ENCODE measurements around the gene BTBD6. TPM values are rescaled to one million over a fixed set of nuclear protein-coding genes. Genes with fewer than 3 reads are reported as not detected.
"Not testable (repeated sequence)": the region's sequence is repeated elsewhere in the genome, so short reads cannot be mapped to it uniquely, and the experiment has no call there.

The BTBD6 gene
- total and polyA plus RNA-seq, 2 donors (not counting 3 experiments of a cell fraction or from before 2014, with no cell fraction given), result 63.1 to 65.0 TPM

GRCh38 chr14:105286759-105287144, 38.4 kb downstream of the BTBD6 start:
- intact Hi-C loops (cut with micrococcal nuclease), result no loop called here
- Histone ChIP-seq H3K27ac (ENCODE audit: insufficient read depth, low read depth, low read length) (no peak overlapping the region), H3K9me3 (replicated peaks; ENCODE audit: control insufficient read depth, insufficient read depth, low read length) (no peaks in the 10 kb centered on the region), H3K4me3 (replicated peaks in 1 of 3; ENCODE audit: insufficient read depth in 1 of 3, low read depth in 1 of 3, low read length in 3 of 3) (no peak overlapping the region), H4K20me1 (replicated peaks; ENCODE audit: control insufficient read depth, extremely low read depth, insufficient read depth, low read length) (no peaks in the 10 kb centered on the region), H2AFZ (ENCODE audit: low read depth, low read length) (no peak overlapping the region), H3K9me1 (replicated peaks; ENCODE audit: control insufficient read depth, extremely low read depth, insufficient read depth, low read length) (no peaks in the 10 kb centered on the region), H3K79me2 (ENCODE audit: control insufficient read depth, insufficient read depth, low read length) (peaks cover 9% of the 10 kb centered on the region), H3K36me3 (ENCODE audit: control insufficient read depth in 2 of 2, extremely low read depth in 1 of 2, insufficient read depth in 2 of 2, low read length in 2 of 2) (peaks cover 0 to 2% of the 10 kb centered on the region in 2 experiments), H3K4me2 (ENCODE audit: insufficient read depth, low read length) (no peak overlapping the region), H3K4me1 (ENCODE audit: control insufficient read depth, extremely low read depth, insufficient read depth, low read length) (peaks cover 11% of the 10 kb centered on the region), H3K9ac (replicated peaks; ENCODE audit: extremely low read depth, insufficient read depth, low read length) (no peak overlapping the region), H3K27me3 (ENCODE audit: control insufficient read depth in 2 of 2, insufficient read depth in 2 of 2, low read length in 2 of 2) (no peaks in the 10 kb centered on the region)
- ChIA-PET CTCF (no interaction called here), POLR2A (no interaction called here)
- TF ChIP-seq CTCF (IDR thresholded peaks at IDR 0.05; ENCODE audit: extremely low read depth in 1 of 2, insufficient read depth in 1 of 2, low read depth in 1 of 2, low read length in 2 of 2) (no peak), EZH2 (IDR thresholded peaks at IDR 0.05; ENCODE audit: borderline replicate concordance, low read depth, low read length, severe bottlenecking) (no peak)
- no TSS peak for BruUV-seq (replicated peaks)
- dilution Hi-C loops (cut with MboI; ENCODE audit: extremely low pct_ligation_motif_present, low sequenced_read_pairs), result no loop called here
- DNase-seq (ENCODE audit: low read depth, low spot score), result no peak
- no peak for FAIRE-seq

- dilution Hi-C loops (cut with MboI; ENCODE audit: extremely low pct_ligation_motif_present, low sequenced_read_pairs) (no loop called here), intact Hi-C loops (cut with micrococcal nuclease) (no loop called here)
- FAIRE-seq, result no peak
- Histone ChIP-seq H3K27ac (ENCODE audit: insufficient read depth, low read depth, low read length) (no peak overlapping the region), H3K4me3 (replicated peaks in 1 of 3; ENCODE audit: insufficient read depth in 1 of 3, low read depth in 1 of 3, low read length in 3 of 3) (no peak overlapping the region), H4K20me1 (replicated peaks; ENCODE audit: control insufficient read depth, extremely low read depth, insufficient read depth, low read length) (no peaks in the 10 kb centered on the region), H3K36me3 (ENCODE audit: control insufficient read depth in 2 of 2, extremely low read depth in 1 of 2, insufficient read depth in 2 of 2, low read length in 2 of 2) (peaks cover 0 to 2% of the 10 kb centered on the region in 2 experiments), H2AFZ (ENCODE audit: low read depth, low read length) (no peak overlapping the region), H3K9me3 (replicated peaks; ENCODE audit: control insufficient read depth, insufficient read depth, low read length) (no peaks in the 10 kb centered on the region), H3K9ac (replicated peaks; ENCODE audit: extremely low read depth, insufficient read depth, low read length) (no peak overlapping the region), H3K4me1 (ENCODE audit: control insufficient read depth, extremely low read depth, insufficient read depth, low read length) (peaks cover 13% of the 10 kb centered on the region), H3K9me1 (replicated peaks; ENCODE audit: control insufficient read depth, extremely low read depth, insufficient read depth, low read length) (no peaks in the 10 kb centered on the region), H3K4me2 (ENCODE audit: insufficient read depth, low read length) (no peak overlapping the region), H3K79me2 (ENCODE audit: control insufficient read depth, insufficient read depth, low read length) (peaks cover 13% of the 10 kb centered on the region), H3K27me3 (ENCODE audit: control insufficient read depth in 2 of 2, insufficient read depth in 2 of 2, low read length in 2 of 2) (no peaks in the 10 kb centered on the region)
- ChIA-PET POLR2A (no interaction called here), CTCF (interaction anchor here (1.4 to 2.3 kb wide), 3 partner anchors 39 to 201 kb away, joined by 4 to 6 read pairs (median 4); partner anchors contain the start of gene BTBD6)
- TF ChIP-seq MAX (IDR thresholded peaks at IDR 0.05; ENCODE audit: insufficient read depth, insufficient read length), result no peak
- TF ChIP-seq GATA2 (IDR thresholded peaks at IDR 0.05; ENCODE audit: insufficient read depth, insufficient read length, low read depth, low read length), result no peak
- no peak for TF ChIP-seq POLR2AphosphoS5 (IDR thresholded peaks at IDR 0.05; ENCODE audit: insufficient read depth, low read depth, low read length)
- no peak for TF ChIP-seq POLR2A (IDR thresholded peaks at IDR 0.05; ENCODE audit: low read depth, low read length)
- TF ChIP-seq JUN (IDR thresholded peaks at IDR 0.05; ENCODE audit: borderline replicate concordance, insufficient read depth, insufficient read length, low read depth), result no peak
- BruUV-seq (replicated peaks), result no TSS peak
- DNase-seq (ENCODE audit: low read depth, low spot score), result no peak
These were observed 39.1 kb downstream of the BTBD6 start for GRCh38 chr14:105287249-105288102.

- POLR2A ChIA-PET; H3K9me3 ChIP-seq (replicated peaks; ENCODE audit: control insufficient read depth, insufficient read depth, low read length); H3K4me2 ChIP-seq (ENCODE audit: insufficient read depth, low read length); H3K27ac ChIP-seq (ENCODE audit: insufficient read depth, low read depth, low read length); dilution Hi-C loops (cut with MboI; ENCODE audit: extremely low pct_ligation_motif_present, low sequenced_read_pairs); DNase-seq (ENCODE audit: low read depth, low spot score); H3K36me3 ChIP-seq (ENCODE audit: control insufficient read depth in 2 of 2, extremely low read depth in 1 of 2, insufficient read depth in 2 of 2, low read length in 2 of 2); BruUV-seq (replicated peaks); H3K9me1 ChIP-seq (replicated peaks; ENCODE audit: control insufficient read depth, extremely low read depth, insufficient read depth, low read length); H3K27me3 ChIP-seq (ENCODE audit: control insufficient read depth in 2 of 2, insufficient read depth in 2 of 2, low read length in 2 of 2); intact Hi-C loops (cut with micrococcal nuclease); H3K4me3 ChIP-seq (replicated peaks in 1 of 3; ENCODE audit: insufficient read depth in 1 of 3, low read depth in 1 of 3, low read length in 3 of 3); H3K9ac ChIP-seq (replicated peaks; ENCODE audit: extremely low read depth, insufficient read depth, low read length); H4K20me1 ChIP-seq (replicated peaks; ENCODE audit: control insufficient read depth, extremely low read depth, insufficient read depth, low read length); FAIRE-seq; H2AFZ ChIP-seq (ENCODE audit: low read depth, low read length): not testable (repeated sequence)
- CTCF ChIA-PET, result interaction anchor here (1.1 to 2.3 kb wide), 4 partner anchors 41 to 202 kb away, joined by 3 to 6 read pairs (median 4); partner anchors contain the start of gene BTBD6
- Histone ChIP-seq H3K79me2 (ENCODE audit: control insufficient read depth, insufficient read depth, low read length) (peaks cover 25% of the 10 kb centered on the region), H3K4me1 (ENCODE audit: control insufficient read depth, extremely low read depth, insufficient read depth, low read length) (peaks cover 23% of the 10 kb centered on the region)
These were observed 40.6 kb downstream of the BTBD6 start for GRCh38 chr14:105288936-105289335.
